Activated T-helper 2 cell treated with anti-CD3 and anti-CD28 coated beads, Interferon-gamma antibody, Interleukin-2, Interleukin-4, amounts not matched to agents 10 μg/mL and 5 μg/mL and 100 μg/mL, durations not matched to agents 14 hours and 24 hours and 36 hours (primary cell): Measurements from ENCODE around the gene TRAPPC12. TPM values are rescaled to one million over a fixed set of nuclear protein-coding genes. Genes with fewer than 3 reads are reported as not detected.

Experiments
- DNase-seq: peaks from one replicate; pipeline ENCODE4 v3.0.0; 2021; ENCODE audit warnings: low spot score
- H3K27ac Mint-ChIP-seq: one replicate; pipeline ENCODE4 v1.8.0; 2021; ENCODE audit warnings: mixed read lengths
- H3K27me3 Mint-ChIP-seq: one replicate; pipeline ENCODE4 v1.8.0; 2021; ENCODE audit warnings: low read depth, mixed read lengths
- H3K36me3 Mint-ChIP-seq: one replicate; pipeline ENCODE4 v1.8.0; 2021; ENCODE audit warnings: low read depth, mixed read lengths
- H3K4me1 Mint-ChIP-seq: one replicate; pipeline ENCODE4 v1.8.0; 2021; ENCODE audit warnings: low read depth, mixed read lengths
- H3K4me3 Mint-ChIP-seq: one replicate; pipeline ENCODE4 v1.8.0; 2021; ENCODE audit warnings: low read depth, mild to moderate bottlenecking, moderate library complexity, mixed read lengths
- H3K9me3 Mint-ChIP-seq: one replicate; pipeline ENCODE4 v1.8.0; 2021; ENCODE audit warnings: mixed read lengths
- intact Hi-C: fragments of 100-400 bp; cut with micrococcal nuclease; formaldehyde crosslinking; loops from one replicate; pipeline ENCODE4 v1.15.1; 2023
- total RNA-seq: library from RNA; stranded (reverse); gene quantifications from 2 replicates; pipeline ENCODE4 v1.2.3, GENCODE V29; 2022

The TRAPPC12 gene
- total RNA-seq, 1 donor from 2014 or later, result 84.6 TPM

DNA sequence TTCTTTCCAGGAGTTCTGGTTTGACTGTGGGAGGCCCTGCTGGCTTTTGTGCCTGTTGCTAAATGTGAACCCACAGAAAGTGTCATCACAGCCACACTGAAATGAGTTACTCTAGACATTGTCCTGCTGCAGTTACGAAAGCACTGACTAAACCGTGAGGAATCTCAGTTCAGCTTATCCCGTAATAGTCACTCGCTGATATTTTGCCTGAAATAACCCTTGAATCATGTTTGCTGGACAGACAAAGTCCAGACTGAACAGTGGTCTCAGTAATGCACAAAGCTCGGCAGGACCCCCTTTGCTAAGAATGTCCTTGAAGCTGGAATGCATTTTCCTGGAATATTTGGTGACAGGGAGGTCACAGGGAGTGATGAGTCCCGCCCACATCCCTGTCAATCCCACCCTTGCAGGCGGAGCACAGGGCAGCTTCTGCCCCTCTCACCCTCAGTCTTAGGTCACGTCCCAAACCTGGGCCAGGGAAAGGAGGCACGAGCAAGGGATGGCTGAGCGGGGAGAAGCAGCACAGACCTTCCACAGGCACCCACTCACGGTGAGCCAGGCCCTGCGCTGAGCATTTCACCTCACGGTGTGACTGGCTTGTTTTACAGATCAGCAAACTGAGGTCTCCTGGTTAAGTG lies 86.5 kb downstream of the TRAPPC12 start:
- Mint-ChIP-seq H3K27ac (no peak overlapping the region), H3K4me3 (no peak overlapping the region), H3K27me3 (no peaks in the 10 kb centered on the region), H3K36me3 (peaks cover 26% of the 10 kb centered on the region), H3K4me1 (peaks cover 5% of the 10 kb centered on the region), H3K9me3 (no peaks in the 10 kb centered on the region)
- DNase-seq, result no peak
- intact Hi-C loops, result no loop called here

DNA sequence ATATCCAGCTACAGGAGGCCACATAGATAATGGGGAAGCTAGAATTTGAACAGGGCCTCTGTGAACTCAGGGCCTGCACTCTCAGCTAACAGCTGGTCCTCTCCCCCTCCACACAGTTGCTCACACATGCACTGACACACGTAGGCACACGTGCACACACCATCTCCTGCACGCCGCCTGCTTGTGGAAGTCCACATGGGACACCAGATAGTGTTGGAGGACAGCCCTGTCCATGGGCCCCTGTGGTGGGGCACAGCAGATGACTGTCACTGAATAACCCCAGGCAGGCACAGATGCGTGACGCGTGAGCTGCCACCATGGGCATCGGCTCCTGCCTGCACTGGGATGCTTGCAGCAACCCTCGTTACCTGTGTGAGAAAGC lies 87.0 kb downstream of the TRAPPC12 start:
- Mint-ChIP-seq H3K27me3 (no peaks in the 10 kb centered on the region), H3K4me1 (peaks cover 5% of the 10 kb centered on the region), H3K27ac (no peak overlapping the region), H3K36me3 (peaks cover 26% of the 10 kb centered on the region), H3K4me3 (no peak overlapping the region), H3K9me3 (no peaks in the 10 kb centered on the region)
- intact Hi-C loops, result no loop called here
- no peak for DNase-seq

DNA sequence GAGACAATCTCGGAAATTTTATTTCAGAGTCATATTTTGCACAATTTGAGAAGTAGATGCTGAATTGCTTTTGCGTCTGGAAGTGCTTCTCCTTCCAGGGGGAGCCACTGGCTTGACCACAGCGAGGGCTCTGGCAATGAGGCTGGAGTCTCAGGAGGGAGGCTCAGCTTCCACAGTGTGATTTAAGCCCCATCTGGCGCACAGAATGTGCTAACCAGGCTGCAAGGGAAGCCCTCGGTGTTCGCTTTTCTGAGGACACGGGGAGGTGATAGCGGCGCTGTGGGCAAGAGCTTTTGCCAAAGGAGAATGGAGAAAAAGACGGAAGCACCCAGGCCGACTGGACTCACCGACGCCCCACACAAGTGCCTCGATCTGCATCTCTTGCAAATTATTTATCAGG lies 87.5 kb downstream of the TRAPPC12 start:
- peaks cover 28% of the 10 kb centered on the region for H3K36me3 Mint-ChIP-seq
- no peak for DNase-seq
- H3K4me3 Mint-ChIP-seq, result no peak overlapping the region
- no peaks in the 10 kb centered on the region for H3K9me3 Mint-ChIP-seq
- no peaks in the 10 kb centered on the region for H3K27me3 Mint-ChIP-seq
- no peak overlapping the region for H3K27ac Mint-ChIP-seq
- intact Hi-C loops, result no loop called here
- H3K4me1 Mint-ChIP-seq, result peaks cover 2% of the 10 kb centered on the region

DNA sequence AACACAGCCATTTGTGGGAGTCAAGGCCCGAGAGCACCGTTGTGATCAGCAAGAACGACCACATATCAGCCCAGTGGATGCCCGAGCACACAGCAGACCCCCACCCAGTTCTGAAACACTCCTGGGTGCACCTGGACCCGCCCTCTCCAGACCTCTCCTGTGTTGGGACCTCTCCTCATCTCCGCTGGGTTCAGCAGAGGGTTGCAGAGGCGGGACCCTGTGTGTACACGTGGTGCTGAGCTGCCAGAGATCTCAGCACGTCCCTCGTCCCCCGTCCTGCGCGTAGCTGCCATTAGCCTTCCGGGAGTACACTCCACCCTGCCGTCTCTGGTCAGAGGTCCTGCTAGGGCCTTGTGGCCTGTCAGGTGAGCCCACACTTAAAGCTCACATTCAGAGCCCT lies 88.2 kb downstream of the TRAPPC12 start:
- Mint-ChIP-seq H3K36me3 (peaks cover 34% of the 10 kb centered on the region), H3K27me3 (no peaks in the 10 kb centered on the region), H3K9me3 (no peaks in the 10 kb centered on the region), H3K27ac (no peak overlapping the region), H3K4me1 (no peaks in the 10 kb centered on the region), H3K4me3 (no peak overlapping the region)
- intact Hi-C loops, result no loop called here
- no peak for DNase-seq

DNA sequence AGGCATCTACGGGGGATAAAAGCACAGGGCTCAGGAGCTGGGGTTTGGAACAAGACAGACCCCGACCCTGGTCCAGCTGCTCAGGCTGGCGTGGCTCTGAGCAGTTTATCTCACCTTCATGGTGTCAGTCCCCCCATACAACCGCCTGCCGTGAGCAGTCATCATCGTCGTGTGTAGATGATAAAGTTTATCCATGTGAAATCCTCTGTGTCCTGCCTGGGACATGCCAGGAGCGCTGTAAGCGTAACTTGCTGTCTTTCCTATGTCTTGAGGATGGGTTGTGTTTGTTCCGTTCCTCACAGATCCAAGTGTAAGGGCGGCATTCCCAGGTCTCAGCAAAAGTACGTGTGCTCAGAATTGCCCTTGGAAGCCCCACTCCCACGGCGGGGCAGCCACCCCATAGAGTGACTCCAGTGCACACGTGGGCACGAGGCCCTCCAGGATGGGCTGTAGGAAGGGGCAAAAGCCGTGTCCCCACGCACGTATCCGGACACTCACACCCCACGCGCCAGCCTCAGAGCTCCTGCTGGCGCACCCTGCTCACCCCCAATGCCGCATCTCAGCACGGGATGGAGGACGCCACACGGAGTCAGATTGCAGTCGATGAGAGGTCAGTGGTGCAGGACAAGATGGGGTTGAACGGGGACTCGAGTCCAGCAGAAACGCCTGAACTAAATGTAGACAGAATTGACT lies 88.9 kb downstream of the TRAPPC12 start:
- Mint-ChIP-seq H3K27ac (no peak overlapping the region), H3K9me3 (no peaks in the 10 kb centered on the region), H3K36me3 (peaks cover 31% of the 10 kb centered on the region), H3K27me3 (no peaks in the 10 kb centered on the region), H3K4me1 (no peaks in the 10 kb centered on the region), H3K4me3 (no peak overlapping the region)
- intact Hi-C loops, result no loop called here
- DNase-seq, result no peak

DNA sequence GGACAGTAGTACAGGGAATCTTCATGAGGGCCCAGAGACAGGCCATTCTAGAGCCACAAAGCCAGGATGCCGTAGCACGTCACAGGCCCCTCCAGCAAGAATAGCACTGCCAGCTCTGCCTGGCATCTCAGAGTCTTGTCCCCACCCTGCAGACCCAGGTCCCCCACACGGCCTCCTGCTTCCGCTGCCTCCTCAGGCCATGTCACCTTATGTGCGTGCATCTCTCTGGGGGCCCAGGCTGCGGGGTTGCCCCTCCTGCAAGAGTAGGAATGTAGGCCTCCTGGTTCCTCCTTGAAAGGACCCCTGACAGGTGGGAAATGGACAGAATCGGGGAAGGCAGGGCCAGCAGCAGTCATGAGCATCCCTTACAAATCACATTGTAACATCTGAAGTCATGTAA lies 90.0 kb downstream of the TRAPPC12 start:
- intact Hi-C loops, result no loop called here
- H3K9me3 Mint-ChIP-seq, result no peaks in the 10 kb centered on the region
- H3K4me3 Mint-ChIP-seq, result no peak overlapping the region
- no peak for DNase-seq
- H3K4me1 Mint-ChIP-seq, result no peaks in the 10 kb centered on the region
- no peaks in the 10 kb centered on the region for H3K27me3 Mint-ChIP-seq
- H3K27ac Mint-ChIP-seq, result no peak overlapping the region
- peaks cover 28% of the 10 kb centered on the region for H3K36me3 Mint-ChIP-seq

DNA sequence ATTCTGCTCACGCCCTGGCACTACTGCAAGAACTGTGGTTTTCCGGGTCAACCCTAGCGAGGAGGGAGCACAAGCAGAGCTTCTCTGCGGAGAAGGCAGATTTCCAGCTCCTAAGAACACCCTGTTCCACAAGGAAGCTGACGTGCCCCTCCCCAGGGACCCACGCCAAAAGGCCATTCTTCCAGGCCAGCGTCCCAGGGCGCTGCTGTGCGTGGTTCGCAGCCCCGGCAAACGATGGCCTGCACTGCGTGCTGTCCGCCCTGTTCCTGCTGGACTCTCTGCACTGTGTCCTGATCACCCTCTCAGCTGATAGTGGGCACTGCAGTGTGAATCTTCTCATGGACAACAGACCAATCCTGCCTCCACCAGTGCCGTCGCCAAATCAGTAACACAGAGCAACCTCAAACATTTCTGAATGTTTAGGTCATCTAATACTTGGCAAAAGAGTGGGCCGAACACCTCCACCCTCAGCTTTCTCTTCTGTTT lies 90.7 kb downstream of the TRAPPC12 start:
- peaks cover 28% of the 10 kb centered on the region for H3K36me3 Mint-ChIP-seq

DNA sequence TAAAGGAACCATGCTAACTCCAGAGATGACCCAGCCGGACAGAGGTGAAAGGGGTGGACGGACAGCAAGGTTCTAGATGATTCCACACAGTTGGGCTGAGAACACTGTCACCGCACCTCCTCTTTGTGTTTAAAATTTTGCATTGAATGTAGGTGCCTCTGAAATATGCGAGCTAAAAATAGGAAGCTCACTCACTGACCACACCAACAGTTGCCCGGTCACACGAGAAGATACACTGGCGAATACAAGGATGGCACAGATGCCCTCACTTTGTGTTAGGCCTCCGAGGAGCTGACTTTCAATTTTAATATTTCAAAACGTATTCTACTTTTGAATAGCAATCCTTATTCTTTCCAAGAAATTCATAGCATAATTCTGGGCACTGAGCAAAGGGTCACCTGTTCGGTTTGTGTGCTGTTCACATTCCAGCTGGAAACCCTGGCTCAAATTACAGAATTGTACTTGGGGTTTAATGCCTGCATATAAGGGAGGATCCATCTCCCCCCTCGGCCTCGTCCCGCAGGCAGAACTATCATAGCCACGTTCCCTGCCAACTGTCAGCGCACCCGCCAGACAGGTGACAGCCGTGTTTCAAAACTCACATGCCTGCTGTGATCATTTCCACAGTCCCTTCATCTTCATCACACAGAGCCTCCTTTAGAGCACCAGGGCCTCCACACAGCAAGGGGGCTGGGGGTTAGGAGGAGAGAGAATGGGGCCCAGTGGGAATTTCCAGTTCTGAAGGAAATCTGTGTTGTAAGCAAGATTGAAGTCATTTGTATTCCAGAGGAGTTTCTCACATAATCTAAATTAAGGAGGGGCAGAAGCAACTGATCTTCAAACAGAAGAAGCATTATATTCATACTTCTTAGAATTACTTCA lies 91.6 kb downstream of the TRAPPC12 start:
- peaks cover 29% of the 10 kb centered on the region for H3K36me3 Mint-ChIP-seq
- no peaks in the 10 kb centered on the region for H3K27me3 Mint-ChIP-seq
- H3K4me1 Mint-ChIP-seq, result no peaks in the 10 kb centered on the region
- H3K27ac Mint-ChIP-seq, result peak overlapping the region; percentile 12
- H3K9me3 Mint-ChIP-seq, result no peaks in the 10 kb centered on the region
- intact Hi-C loops, result no loop called here
- no peak overlapping the region for H3K4me3 Mint-ChIP-seq
- no peak for DNase-seq

More for the DNA sequence above, 90.7 kb downstream of the TRAPPC12 start:
- H3K27me3 Mint-ChIP-seq, result no peaks in the 10 kb centered on the region
- intact Hi-C loops, result no loop called here
- H3K9me3 Mint-ChIP-seq, result no peaks in the 10 kb centered on the region
- H3K4me1 Mint-ChIP-seq, result no peaks in the 10 kb centered on the region
- H3K4me3 Mint-ChIP-seq, result no peak overlapping the region
- H3K27ac Mint-ChIP-seq, result no peak overlapping the region
- DNase-seq, result no peak

DNA sequence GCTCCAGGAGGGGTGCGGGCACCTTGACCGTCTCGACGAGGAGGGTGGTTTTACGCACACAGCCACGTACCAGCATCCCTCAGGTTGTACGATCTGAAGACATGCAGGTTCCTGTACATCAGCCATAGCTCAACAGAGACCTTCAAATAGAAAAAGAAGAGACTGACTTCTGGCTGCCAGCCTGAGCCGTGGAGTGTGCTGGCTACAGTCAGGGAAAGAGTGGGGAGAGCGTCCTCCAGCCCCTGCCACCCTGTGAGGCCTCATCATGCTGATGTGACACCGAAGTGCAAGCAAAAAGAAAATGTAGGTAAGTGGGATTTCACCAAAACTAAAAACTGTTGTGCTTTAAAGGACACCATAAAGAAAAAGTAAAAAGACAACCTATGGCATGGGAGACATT lies 92.8 kb downstream of the TRAPPC12 start:
- Mint-ChIP-seq H3K27me3 (no peaks in the 10 kb centered on the region), H3K4me1 (no peaks in the 10 kb centered on the region), H3K9me3 (no peaks in the 10 kb centered on the region), H3K27ac (no peak overlapping the region), H3K36me3 (peaks cover 30% of the 10 kb centered on the region), H3K4me3 (no peak overlapping the region)
- no peak for DNase-seq
- intact Hi-C loops, result no loop called here

DNA sequence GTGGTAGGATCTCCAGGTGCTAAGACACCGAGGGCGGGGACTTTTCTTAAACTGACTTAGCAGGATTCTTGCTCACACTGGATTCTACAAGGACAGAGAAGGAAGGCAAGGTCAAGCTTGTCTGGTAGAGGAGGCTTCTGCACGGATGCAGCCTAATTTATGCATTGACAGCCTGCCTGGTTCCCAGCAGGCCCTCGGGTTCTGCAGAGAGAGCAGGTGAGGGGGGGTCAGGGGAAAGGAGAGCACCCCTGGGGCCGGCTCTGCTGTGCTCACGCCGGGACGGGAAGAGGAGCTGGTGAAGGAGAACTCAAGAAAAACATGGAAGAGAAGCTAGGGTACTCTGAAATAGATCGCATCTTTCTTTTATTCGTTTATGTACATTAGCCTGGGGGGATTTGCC lies 93.5 kb downstream of the TRAPPC12 start:
- intact Hi-C loops, result no loop called here
- no peaks in the 10 kb centered on the region for H3K4me1 Mint-ChIP-seq
- H3K27ac Mint-ChIP-seq, result peak overlapping the region; percentile 6
- DNase-seq, result no peak
- H3K4me3 Mint-ChIP-seq, result no peak overlapping the region
- peaks cover 28% of the 10 kb centered on the region for H3K36me3 Mint-ChIP-seq
- no peaks in the 10 kb centered on the region for H3K9me3 Mint-ChIP-seq
- H3K27me3 Mint-ChIP-seq, result no peaks in the 10 kb centered on the region

DNA sequence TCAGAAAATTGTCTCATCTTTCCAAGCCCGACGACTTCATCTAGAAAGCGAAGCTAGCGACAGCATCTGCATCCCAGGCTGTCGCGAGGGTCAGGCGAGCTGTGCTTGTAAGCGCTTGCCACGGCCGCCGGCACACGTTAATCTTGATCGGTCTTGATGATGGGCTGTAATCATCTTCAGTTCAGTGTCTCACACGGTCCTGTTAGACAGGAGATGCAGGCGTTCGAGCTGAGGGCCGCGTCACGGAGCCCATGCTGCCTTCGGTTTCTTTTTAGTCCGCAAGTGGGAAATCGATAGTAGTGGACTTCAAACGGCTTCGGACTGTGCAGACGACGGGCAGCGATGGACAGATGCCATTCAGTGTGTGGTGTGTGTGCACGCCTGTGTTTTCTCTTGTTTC lies 96.3 kb downstream of the TRAPPC12 start:
- DNase-seq, result no peak
- intact Hi-C loops, result no loop called here
- no peaks in the 10 kb centered on the region for H3K9me3 Mint-ChIP-seq
- H3K27ac Mint-ChIP-seq, result no peak overlapping the region
- H3K4me1 Mint-ChIP-seq, result no peaks in the 10 kb centered on the region
- H3K27me3 Mint-ChIP-seq, result no peaks in the 10 kb centered on the region
- no peak overlapping the region for H3K4me3 Mint-ChIP-seq
- peaks cover 28% of the 10 kb centered on the region for H3K36me3 Mint-ChIP-seq

DNA sequence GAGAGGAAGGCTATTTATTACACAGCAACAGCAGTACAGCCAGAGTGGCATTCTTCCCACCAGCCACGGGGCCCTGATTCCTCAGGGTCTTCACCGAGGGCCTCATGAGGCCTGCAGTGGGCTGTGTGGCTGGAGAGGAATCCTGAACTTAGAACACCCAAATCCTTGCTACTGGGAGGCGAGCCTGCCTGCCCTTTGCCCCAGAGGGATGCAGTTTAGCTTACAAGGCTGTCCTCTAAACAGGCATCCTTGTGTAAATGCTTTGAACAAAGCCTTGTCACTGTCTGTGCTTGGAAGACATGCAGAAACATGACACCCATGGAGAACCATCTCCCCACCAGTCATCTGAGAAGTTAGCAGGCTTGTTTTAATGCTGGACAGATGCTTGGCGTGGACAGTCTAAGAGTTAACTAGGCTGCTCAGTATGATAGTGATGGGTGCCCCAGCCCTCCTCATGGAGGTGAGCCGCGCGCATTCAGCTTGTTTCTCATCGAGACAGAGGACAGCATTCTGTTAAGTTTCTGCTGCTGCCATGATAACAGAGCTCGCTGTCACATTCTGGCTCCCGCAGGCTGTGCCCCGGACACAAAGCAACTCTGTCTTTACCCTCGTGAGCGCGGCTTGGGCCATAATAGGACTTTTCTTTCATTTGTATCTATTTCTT lies 97.0 kb downstream of the TRAPPC12 start:
- H3K9me3 Mint-ChIP-seq, result no peaks in the 10 kb centered on the region
- DNase-seq, result no peak

More for the DNA sequence above, 97.0 kb downstream of the TRAPPC12 start:
- Mint-ChIP-seq H3K27me3 (no peaks in the 10 kb centered on the region), H3K36me3 (peaks cover 28% of the 10 kb centered on the region), H3K4me1 (no peaks in the 10 kb centered on the region), H3K4me3 (no peak overlapping the region), H3K27ac (no peak overlapping the region)
- intact Hi-C loops, result no loop called here
